Astrocyte of the cerebellum (primary cell): ENCODE data around the gene ATF7IP2.
A peak's percentile ranks its signal among the peaks of the same experiment; 100 is the strongest.
"Not testable (repeated sequence)": the region's sequence is repeated elsewhere in the genome, so short reads cannot be mapped to it uniquely, and the experiment has no call there.

ENCODE experiments used
- DNase-seq: peaks from one replicate; pipeline ENCODE4 v3.0.0-alpha.2; 2011; ENCODE audit warnings: low read depth
- H3K4me3 ChIP-seq: 2 replicates; pipeline ENCODE4 v1.5.1; 2011; ENCODE audit warnings: mild to moderate bottlenecking, low read depth, low read length, moderate library complexity
- in situ Hi-C: cut with HindIII; loops from 2 replicates; pipeline ENCODE4 v1.10.0; 2017; ENCODE audit warnings: low sequenced_read_pairs
- TF ChIP-seq, protein P1 (sequence below): IDR thresholded peaks from 2 replicates; pipeline ENCODE4 v1.5.1; 2012; ENCODE audit warnings: low read length, low read depth, moderate library complexity, mild to moderate bottlenecking; ENCODE audit errors: missing control alignments

The ATF7IP2 gene

DNA sequence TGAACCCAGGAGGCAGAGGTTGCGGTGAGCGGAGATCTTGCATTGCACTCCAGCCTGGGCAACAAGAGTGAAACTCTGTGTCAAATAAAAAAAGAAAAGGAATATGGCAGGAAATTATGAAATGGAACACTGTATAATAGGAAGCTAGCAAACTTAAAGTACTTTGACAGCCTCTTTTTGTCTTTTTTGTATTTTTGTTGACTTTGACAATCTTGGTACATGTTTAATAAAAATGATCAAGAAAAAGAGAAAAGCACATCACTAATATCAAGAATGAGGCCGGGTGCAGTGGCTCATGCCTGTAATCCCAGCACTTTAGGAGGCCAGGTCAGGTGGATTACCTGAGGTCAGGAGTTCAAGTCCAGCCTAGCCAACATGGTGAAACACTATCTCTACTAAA lies 5.5 kb downstream of the ATF7IP2 start:
- DNase-seq: no peak
- no peak overlapping the region for H3K4me3 ChIP-seq
- in situ Hi-C loops: no loop called here
- TF ChIP-seq, protein P1, sequence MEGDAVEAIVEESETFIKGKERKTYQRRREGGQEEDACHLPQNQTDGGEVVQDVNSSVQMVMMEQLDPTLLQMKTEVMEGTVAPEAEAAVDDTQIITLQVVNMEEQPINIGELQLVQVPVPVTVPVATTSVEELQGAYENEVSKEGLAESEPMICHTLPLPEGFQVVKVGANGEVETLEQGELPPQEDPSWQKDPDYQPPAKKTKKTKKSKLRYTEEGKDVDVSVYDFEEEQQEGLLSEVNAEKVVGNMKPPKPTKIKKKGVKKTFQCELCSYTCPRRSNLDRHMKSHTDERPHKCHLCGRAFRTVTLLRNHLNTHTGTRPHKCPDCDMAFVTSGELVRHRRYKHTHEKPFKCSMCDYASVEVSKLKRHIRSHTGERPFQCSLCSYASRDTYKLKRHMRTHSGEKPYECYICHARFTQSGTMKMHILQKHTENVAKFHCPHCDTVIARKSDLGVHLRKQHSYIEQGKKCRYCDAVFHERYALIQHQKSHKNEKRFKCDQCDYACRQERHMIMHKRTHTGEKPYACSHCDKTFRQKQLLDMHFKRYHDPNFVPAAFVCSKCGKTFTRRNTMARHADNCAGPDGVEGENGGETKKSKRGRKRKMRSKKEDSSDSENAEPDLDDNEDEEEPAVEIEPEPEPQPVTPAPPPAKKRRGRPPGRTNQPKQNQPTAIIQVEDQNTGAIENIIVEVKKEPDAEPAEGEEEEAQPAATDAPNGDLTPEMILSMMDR: no peak

DNA sequence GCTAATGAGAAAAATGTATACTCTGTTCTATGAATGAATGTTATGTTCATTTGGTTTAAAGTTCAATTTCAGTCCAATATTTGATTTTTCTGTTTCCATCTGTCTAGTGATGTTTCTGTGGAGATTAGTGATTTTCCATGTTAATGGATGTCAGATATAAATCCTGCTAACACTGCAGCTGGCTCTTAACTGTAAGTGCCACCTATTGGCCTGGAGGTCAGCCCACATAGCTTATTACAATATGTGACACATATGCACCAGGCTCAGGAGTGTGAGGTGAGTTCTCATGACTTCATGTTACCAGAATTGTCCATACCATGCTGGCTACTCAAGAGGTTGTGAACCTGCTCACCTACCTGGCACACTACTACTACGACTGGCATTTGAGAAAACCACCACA lies 17.1 kb downstream of the ATF7IP2 start:
- H3K4me3 ChIP-seq: no peak overlapping the region
- no peak for DNase-seq
- in situ Hi-C loops: no loop called here
- TF ChIP-seq, protein P1: no peak

DNA sequence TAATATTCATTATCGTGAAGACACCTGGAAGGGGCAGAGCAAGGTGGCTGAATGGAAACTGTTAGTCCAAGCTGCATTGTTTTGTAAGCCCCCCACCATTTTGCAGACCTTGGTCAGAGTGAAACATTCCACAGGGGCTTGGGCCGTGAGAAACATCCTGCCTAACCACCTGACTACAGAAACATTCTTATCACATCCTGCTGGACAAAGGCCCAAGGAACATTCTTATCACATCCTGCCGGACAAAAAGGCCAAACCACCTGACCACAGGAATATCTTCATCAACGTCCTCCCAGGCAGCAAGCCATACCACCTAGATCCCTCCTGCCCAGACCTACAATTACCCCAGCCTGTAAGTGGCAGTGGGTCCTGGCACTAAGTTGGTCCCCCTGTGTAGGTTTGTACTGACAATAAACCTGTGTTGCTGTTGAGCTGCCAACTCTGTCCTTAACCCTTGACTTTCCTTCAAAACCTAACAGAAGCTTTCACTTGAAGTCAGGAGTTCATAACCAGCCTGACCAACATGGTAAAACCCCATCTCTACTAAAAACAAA lies 19.6 kb downstream of the ATF7IP2 start:
- TF ChIP-seq, protein P1: no peak
- in situ Hi-C loops: no loop called here
- no peak overlapping the region for H3K4me3 ChIP-seq
- DNase-seq: peak; percentile 13

DNA sequence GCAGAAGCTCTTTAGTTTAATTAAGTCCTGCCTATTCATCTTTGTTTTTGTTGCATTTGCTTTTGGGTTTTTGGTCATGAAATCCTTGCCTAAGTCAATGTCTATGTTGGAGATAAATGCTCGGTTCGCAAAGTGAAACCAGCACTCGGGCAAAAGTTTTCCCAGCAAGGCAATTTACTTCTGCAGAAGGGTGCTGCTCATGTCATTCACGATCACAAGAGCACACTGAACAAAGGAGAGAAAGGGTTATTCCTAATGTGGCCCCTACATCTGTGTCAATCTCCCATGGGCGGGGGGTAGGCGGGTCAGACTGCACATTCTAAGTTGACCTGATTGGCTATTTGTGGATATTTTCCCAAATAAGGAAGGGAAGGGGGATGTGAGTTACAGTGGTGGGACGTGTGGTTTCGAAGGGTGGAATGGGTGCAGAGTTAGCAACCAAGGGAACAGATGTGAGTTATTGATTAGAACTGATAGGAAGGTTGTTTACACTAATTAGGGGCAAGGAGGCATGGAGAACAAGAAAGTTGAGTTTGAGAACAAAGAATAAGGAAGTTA lies 23.0 kb downstream of the ATF7IP2 start:
- DNase-seq: no peak

DNA sequence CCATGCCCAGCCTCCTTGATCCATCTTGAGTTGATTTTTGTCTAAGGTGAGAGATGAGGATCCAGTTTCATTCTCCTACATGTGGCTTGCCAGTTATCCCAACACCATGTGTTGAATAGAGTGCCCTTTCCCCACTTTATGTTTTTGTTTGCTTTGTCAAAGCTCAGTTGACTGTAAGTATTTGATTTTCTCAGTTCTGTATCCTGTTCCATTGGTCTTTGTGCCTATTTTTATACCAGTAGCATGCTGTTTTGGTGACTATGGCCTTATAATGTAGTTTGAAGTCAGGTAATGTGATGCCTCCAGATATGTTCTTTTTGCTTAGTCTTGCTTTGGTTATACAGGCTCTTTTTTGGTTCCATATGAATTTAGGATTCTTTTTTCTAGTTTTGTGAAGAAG lies 23.9 kb downstream of the ATF7IP2 start:
- H3K4me3 ChIP-seq, DNase-seq, in situ Hi-C loops: not testable (repeated sequence)

More for the DNA sequence above, 23.0 kb downstream of the ATF7IP2 start:
- no peak overlapping the region for H3K4me3 ChIP-seq
- in situ Hi-C loops: no loop called here
- TF ChIP-seq, protein P1: no peak

DNA sequence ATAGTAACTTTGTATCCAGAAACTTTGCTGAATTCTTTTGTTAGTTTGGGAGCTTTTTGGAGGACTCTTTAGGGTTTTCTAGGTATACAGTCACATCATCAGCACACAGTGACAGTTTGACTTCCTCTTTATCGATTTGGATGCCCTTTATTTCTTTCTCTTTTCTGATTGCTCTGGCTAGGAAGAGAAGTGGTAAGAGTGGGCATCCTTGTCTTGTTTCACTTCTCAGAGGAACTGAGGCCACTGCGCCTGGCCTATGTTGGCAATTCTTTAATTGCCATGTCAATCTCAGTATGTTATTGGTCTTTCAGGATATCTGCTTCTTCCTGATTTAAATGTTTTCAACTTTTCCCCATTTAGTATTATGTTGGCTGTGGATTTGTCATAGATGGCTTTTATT lies 24.6 kb downstream of the ATF7IP2 start:
- TF ChIP-seq, protein P1: no peak
- no peak for DNase-seq
- in situ Hi-C loops: no loop called here
- no peak overlapping the region for H3K4me3 ChIP-seq

DNA sequence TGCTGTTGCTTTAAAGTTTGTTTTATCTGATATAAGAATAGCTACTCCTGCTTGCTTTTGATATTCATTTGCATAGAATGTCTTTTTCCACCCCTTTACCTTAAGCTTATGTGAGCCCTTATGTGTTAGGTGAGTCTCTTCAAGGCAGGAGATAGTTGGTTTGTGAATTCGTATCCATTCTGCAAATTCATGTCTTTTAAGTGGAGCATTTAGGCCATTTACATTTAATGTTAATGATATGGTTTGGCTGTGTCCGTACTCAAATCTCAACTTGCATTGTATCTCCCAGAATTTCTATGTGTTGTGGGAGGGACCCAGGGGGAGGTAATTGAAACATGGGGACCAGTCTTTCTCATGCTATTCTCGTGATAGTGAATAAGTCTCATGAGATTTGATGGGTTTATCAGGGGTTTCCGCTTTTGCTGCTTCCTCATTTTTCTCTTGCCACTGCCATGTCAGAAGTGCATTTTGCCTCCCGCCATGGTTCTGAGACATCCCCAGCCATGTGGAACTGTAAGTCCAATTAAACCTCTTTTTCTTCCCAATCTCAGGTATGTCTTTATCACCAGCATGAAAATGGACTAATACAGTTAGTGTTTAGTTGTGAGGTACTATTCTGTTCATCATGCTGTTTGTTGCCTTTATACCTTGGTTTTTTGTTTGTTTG lies 27.2 kb downstream of the ATF7IP2 start:
- no peak overlapping the region for H3K4me3 ChIP-seq
- no peak for DNase-seq
- in situ Hi-C loops: no loop called here
- TF ChIP-seq, protein P1: no peak

DNA sequence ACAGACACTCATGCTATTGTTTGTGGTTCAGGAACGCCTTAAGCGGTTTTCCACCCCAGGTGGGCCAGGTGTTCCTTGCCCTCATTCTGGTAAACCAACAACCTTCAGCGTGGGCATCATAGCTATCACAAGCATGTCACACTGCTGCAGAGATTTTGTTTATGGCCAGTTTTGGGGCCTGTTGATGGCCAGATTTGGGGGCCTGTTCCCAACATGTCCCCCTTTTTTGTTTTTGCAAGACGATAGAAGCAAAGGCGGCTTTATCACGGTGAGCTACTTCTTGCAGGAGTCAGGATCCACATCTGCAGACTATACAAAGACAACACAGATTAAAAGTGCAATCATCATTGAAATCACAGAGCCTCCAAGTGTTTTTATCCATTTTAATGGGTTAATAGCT lies 32.3 kb downstream of the ATF7IP2 start:
- in situ Hi-C loops, DNase-seq, H3K4me3 ChIP-seq: not testable (repeated sequence)
